GM19438 (cell line): Measurements from ENCODE around the gene ARHGAP44.

Experiments used
- ATAC-seq: cut with Tn5 transposase; IDR thresholded peaks from one replicate; pipeline ENCODE4 v1.9.1; 2021; ENCODE audit warnings: low read depth; ENCODE audit not compliant: unreplicated experiment

The ARHGAP44 gene

GRCh38 chr17:13014801-13015200 is 225.5 kb downstream of the ARHGAP44 start:
- no peak for ATAC-seq

- peak; percentile 22 for ATAC-seq
Measured at GRCh38 chr17:13016881-13017654, 227.8 kb downstream of the ARHGAP44 start.

GRCh38 chr17:13017655-13018459 is 228.6 kb downstream of the ARHGAP44 start, which contains the start of gene ELAC2:
ELAC2 (minus strand) TSS chr17:13018027; CDS start chr17:13017947, 80 bp downstream.
- peak; percentile 96 for ATAC-seq

GRCh38 chr17:13024016-13024415 is 234.7 kb downstream of the ARHGAP44 start:
- no peak for ATAC-seq

GRCh38 chr17:13024526-13025257 is 235.4 kb downstream of the ARHGAP44 start:
- peak; percentile 88 for ATAC-seq

GRCh38 chr17:13025258-13025627 is 235.9 kb downstream of the ARHGAP44 start:
- ATAC-seq: no peak

GRCh38 chr17:13025687-13026086 is 236.4 kb downstream of the ARHGAP44 start:
- no peak for ATAC-seq

GRCh38 chr17:13027246-13027645 is 237.9 kb downstream of the ARHGAP44 start:
- no peak for ATAC-seq

GRCh38 chr17:13029340-13029739 is 240.0 kb downstream of the ARHGAP44 start:
- ATAC-seq: no peak

GRCh38 chr17:13030056-13030455 is 240.8 kb downstream of the ARHGAP44 start:
- ATAC-seq: no peak

- no peak for ATAC-seq
Measured at GRCh38 chr17:13030459-13031300, 241.4 kb downstream of the ARHGAP44 start.

GRCh38 chr17:13031718-13032350 is 242.5 kb downstream of the ARHGAP44 start:
- ATAC-seq: peak; percentile 89

GRCh38 chr17:13035420-13035819 is 246.1 kb downstream of the ARHGAP44 start:
- ATAC-seq: no peak

GRCh38 chr17:13036751-13037150 is 247.5 kb downstream of the ARHGAP44 start:
- no peak for ATAC-seq

GRCh38 chr17:13038931-13039665 is 249.8 kb downstream of the ARHGAP44 start:
- ATAC-seq: no peak
